CD8-positive, alpha-beta memory T cell (primary cell): ENCODE data around the gene MMP17. TPM values are rescaled to one million over a fixed set of nuclear protein-coding genes. Genes with fewer than 3 reads are reported as not detected.

Source experiments
- CTCF ChIA-PET: fragments of 350-600 bp; sonication (Branson Sonifier 250); formaldehyde crosslinking; loops from one replicate; lab custom pipeline; 2021; ENCODE audit warnings: antibody characterized with exemption; lab: Charles Lee
- POLR2A ChIA-PET: fragments of 350-600 bp; sonication (Branson Sonifier 250); formaldehyde crosslinking; loops from one replicate; lab custom pipeline; 2021; ENCODE audit warnings: antibody characterized with exemption; lab: Charles Lee
- DNase-seq, 5 donors: peaks; one replicate each; pipeline versions ENCODE4 v3.0.0 to v3.0.0-alpha.2; 2020 to 2022; ENCODE audit warnings: mixed read lengths in 1 of 5
- H3K27ac ChIP-seq: one replicate; pipeline ENCODE4 v1.7.0; 2013; ENCODE audit warnings: low read depth, mild to moderate bottlenecking, low read length, moderate library complexity
- H3K27me3 ChIP-seq: 2 replicates; pipeline ENCODE4 v1.7.0; 2013; ENCODE audit warnings: low read length, mild to moderate bottlenecking; ENCODE audit not compliant: insufficient read depth, poor library complexity, severe bottlenecking
- H3K36me3 ChIP-seq: 2 replicates; pipeline ENCODE4 v1.7.0; 2013; ENCODE audit warnings: mild to moderate bottlenecking, low read length, moderate library complexity; ENCODE audit not compliant: insufficient read depth
- H3K4me1 ChIP-seq: 2 replicates; pipeline ENCODE4 v1.7.0; 2013; ENCODE audit warnings: mild to moderate bottlenecking, low read length, moderate library complexity; ENCODE audit not compliant: insufficient read depth
- H3K4me3 ChIP-seq: 2 replicates; pipeline ENCODE4 v1.7.0; 2013; ENCODE audit warnings: mild to moderate bottlenecking, low read length
- H3K9me3 ChIP-seq: 2 replicates; pipeline ENCODE4 v1.7.0; 2013; ENCODE audit warnings: mild to moderate bottlenecking, low read length
- H3K27ac Mint-ChIP-seq, 8 donors: one replicate each; pipeline ENCODE4 v1.8.0; 2020 to 2021; ENCODE audit warnings: mixed read lengths in 8 of 8, mild to moderate bottlenecking in 6 of 8, inconsistent platforms in 3 of 8, moderate library complexity in 3 of 8
- H3K27me3 Mint-ChIP-seq, 2 donors: one replicate each; pipeline ENCODE4 v1.8.0; 2020 to 2021; ENCODE audit warnings: mixed read lengths in 2 of 2, mild to moderate bottlenecking in 1 of 2, moderate library complexity in 1 of 2
- H3K36me3 Mint-ChIP-seq, 3 donors: one replicate each; pipeline ENCODE4 v1.8.0; 2020 to 2021; ENCODE audit warnings: mixed read lengths in 3 of 3, inconsistent platforms in 1 of 3, mild to moderate bottlenecking in 1 of 3
- H3K4me1 Mint-ChIP-seq, 3 donors: one replicate each; pipeline ENCODE4 v1.8.0; 2020 to 2021; ENCODE audit warnings: mixed read lengths in 3 of 3, inconsistent platforms in 1 of 3, mild to moderate bottlenecking in 1 of 3
- H3K4me3 Mint-ChIP-seq, 7 donors: one replicate each; pipeline ENCODE4 v1.8.0; 2020 to 2021; ENCODE audit warnings: mixed read lengths in 7 of 7, mild to moderate bottlenecking in 6 of 7, moderate library complexity in 4 of 7, inconsistent platforms in 2 of 7
- H3K9me3 Mint-ChIP-seq, 5 donors: one replicate each; pipeline ENCODE4 v1.8.0; 2020 to 2022; ENCODE audit warnings: mixed read lengths in 5 of 5, mild to moderate bottlenecking in 3 of 5, moderate library complexity in 2 of 5, inconsistent platforms in 1 of 5
- polyA plus RNA-seq: library from polyadenylated mRNA; unstranded; fragments of 300-500 nt; fragmentation: Illumina TruSeq; gene quantifications from one replicate; pipeline ENCODE4 v1.2.3, GENCODE V29; 2021
- total RNA-seq, 2 experiments: library from RNA; stranded (reverse); gene quantifications; one replicate each; pipeline ENCODE4 v1.2.3, GENCODE V29; 2021

MMP17 gene
- total RNA-seq (under 1 TPM in 1 of 2 experiments, not detected in 1; 0.29 TPM), polyA plus RNA-seq (not detected)

DNA sequence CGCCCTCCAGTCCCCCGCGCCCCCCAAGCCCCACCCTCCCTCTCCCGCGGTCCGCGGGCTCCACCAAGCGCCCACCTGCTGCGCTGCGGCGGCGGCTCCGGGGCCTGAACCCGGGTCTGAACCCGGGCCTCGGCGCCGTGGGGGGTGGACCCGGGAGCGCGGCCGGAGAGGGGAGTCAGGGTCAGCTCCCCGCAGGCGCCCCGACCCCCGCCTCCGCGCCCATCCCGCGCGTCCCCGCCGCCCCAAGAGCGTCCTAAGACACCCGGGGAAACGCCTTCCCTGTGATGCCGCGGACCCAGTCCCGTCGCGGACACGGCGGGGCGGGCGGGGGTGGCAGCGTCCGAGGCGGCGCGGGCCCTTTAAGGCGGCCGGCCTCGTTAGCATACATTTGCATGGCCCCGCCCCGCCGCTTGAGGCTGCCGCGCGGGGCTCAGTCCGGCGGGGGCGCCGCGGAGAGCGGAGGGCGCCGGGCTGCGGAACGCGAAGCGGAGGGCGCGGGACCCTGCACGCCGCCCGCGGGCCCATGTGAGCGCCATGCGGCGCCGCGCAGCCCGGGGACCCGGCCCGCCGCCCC is at the start of gene MMP17:
TSS of gene MMP17 (plus strand) at position 433 of the 574 bp plus-strand sequence. CDS start at position 535, 102 bp downstream.
- H3K27me3 Mint-ChIP-seq: peaks cover 23 to 44% of the 10 kb centered on the region in 2 donors
- no peaks in the 10 kb centered on the region for H3K9me3 Mint-ChIP-seq
- Histone ChIP-seq H3K36me3 (no peaks in the 10 kb centered on the region), H3K4me1 (no peaks in the 10 kb centered on the region), H3K9me3 (no peaks in the 10 kb centered on the region), H3K27ac (no peak within 1 kb of the TSS), H3K4me3 (peak within 1 kb of the TSS; percentile 28), H3K27me3 (peaks cover 16% of the 10 kb centered on the region)
- CTCF ChIA-PET: no interaction called here
- H3K4me3 Mint-ChIP-seq: peak within 1 kb of the TSS; percentile 9 to 87 (median 66)
- H3K4me1 Mint-ChIP-seq: peaks cover 5 to 22% (median 9%) of the 10 kb centered on the region in 3 donors
- POLR2A ChIA-PET: no interaction called here
- H3K27ac Mint-ChIP-seq: peak within 1 kb of the TSS in 1 of 8 donors; percentile 4
- no peaks in the 10 kb centered on the region for H3K36me3 Mint-ChIP-seq
- DNase-seq: peak in 3 of 5 donors; percentile 10 to 26 (median 20)

DNA sequence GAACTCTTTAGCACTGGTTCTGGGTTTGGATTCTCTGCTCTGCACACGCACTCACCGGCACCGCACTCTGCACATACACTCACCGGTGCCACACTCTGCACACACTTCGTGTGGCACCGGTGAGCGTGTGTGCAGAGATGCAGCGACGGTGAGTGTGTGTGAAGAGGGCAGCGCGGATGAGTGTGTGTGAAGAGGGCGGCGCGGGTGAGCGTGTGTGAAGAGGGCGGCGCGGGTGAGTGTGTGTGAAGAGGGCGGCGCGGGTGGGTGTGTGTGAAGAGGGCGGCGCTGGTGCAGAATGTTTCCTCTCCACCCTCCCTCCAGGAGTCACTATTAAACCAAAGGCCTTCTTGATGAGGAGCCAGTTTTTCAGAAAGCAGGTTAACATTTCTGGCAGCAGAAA is 49.2 kb upstream of the MMP17 start:
- Mint-ChIP-seq H3K4me1 (peaks cover 0 to 6% (median 2%) of the 10 kb centered on the region in 3 donors), H3K9me3 (no peaks in the 10 kb centered on the region), H3K27ac (peak overlapping the region in 1 of 8 donors; percentile 22), H3K27me3 (no peaks in the 10 kb centered on the region), H3K4me3 (peak overlapping the region in 1 of 7 donors; percentile 18), H3K36me3 (peaks cover 5 to 77% (median 21%) of the 10 kb centered on the region in 3 donors)
- no peak for DNase-seq
- Histone ChIP-seq H3K4me1 (no peaks in the 10 kb centered on the region), H3K27me3 (no peaks in the 10 kb centered on the region), H3K4me3 (no peak overlapping the region), H3K36me3 (peaks cover 21% of the 10 kb centered on the region), H3K27ac (no peak overlapping the region), H3K9me3 (no peaks in the 10 kb centered on the region)
- CTCF ChIA-PET: no interaction called here
- POLR2A ChIA-PET: no interaction called here

DNA sequence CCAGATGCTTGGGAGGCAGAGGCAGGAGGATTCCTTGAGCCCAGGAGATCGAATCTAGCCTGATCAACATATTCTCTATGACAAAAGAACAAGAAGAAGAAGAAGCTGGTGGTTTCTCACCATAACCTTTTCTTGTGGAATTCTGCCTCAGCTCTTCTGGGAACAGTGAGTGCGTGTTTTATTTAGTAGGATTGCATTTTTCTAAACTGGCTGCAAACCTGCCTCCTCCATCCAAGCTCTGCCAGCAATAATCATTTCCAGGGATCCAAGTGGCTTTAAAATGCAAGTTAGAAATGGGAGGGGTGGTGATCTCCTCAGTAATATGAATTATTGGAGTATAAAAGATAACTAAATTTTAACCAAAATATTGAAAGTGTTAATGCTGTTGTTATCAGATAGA is 46.1 kb upstream of the MMP17 start:
- ChIA-PET POLR2A (no interaction called here), CTCF (no interaction called here)
- H3K9me3 ChIP-seq: no peaks in the 10 kb centered on the region
- H3K36me3 Mint-ChIP-seq: peaks cover 5 to 83% (median 17%) of the 10 kb centered on the region in 3 donors
- H3K4me3 ChIP-seq: no peak overlapping the region
- no peaks in the 10 kb centered on the region for H3K27me3 ChIP-seq
- no peaks in the 10 kb centered on the region for H3K4me1 ChIP-seq
- H3K27ac ChIP-seq: no peak overlapping the region
- no peak overlapping the region for H3K27ac Mint-ChIP-seq
- no peak for DNase-seq
- peaks cover 24% of the 10 kb centered on the region for H3K36me3 ChIP-seq
- H3K27me3 Mint-ChIP-seq: no peaks in the 10 kb centered on the region
- no peaks in the 10 kb centered on the region for H3K4me1 Mint-ChIP-seq
- no peaks in the 10 kb centered on the region for H3K9me3 Mint-ChIP-seq
- H3K4me3 Mint-ChIP-seq: no peak overlapping the region

DNA sequence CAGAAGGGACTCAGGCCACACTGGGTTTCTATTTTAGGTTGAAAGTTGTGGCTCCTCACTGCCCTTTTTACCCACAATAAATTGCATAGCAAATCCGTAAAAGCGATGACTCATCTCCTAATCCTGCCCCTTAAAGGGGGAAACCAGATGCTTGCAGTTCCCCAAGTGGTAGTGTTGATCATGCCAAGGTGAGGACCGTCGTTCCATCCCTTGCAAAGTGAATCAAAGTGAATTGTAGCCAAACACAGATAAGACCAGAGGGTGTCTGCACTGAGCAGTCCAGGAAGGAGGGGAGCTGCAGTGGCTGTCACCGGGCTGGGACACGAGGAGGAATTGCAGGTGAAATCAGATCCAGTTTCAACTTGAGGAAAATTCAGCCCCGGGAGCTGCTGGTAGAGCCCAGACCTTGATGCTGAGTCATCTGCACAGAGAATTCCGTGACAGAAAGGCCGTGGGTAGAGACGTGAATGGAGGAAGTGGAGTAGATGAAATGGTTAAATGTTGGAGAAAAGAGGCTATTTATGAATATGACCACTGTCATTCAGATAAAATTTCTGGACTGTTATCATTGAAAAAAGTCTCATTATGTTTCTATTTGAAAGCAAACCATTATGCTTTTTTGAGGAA is 44.2 kb upstream of the MMP17 start:
- H3K27ac Mint-ChIP-seq: no peak overlapping the region

DNA sequence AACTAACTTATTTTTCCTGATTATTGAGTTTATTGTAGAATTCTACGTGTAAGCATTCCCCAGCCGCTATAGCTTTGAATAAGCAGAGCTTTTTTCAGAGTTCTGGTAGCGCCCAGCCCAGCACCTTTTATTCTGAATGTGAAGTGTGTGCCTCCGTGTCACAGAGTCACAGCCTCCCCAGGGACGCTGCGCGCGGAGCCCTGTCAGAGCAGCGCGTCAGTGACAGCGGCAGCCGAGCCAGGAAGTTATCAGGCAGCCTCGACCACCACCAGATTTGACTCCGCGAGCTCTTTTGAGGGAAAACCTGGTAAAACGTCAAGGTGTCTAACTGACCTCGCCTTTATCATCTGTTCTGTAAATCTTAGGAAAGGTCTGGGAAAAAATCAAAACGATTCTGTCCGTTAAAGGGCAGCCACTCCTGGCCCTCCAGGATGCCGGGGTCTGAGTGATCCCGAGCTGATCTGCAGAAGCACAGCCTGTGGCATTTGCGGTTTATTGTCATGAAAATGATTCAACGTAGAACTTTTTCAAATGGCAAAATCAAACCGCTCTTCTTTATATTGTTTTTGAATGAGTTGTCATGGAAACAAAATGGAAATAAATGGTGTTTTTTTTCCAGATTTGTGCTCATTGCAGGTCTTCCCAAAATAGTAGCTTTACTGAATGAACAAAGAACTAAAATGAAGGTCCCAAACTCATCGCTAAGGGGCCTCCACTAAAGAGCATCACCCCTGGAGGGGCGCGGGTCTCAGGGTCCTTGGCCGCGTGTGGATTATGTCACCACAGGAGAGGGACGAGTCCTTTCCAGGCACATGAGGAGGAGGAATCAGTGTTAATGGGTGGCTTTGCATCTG is 43.1 kb upstream of the MMP17 start:
- H3K9me3 Mint-ChIP-seq: no peaks in the 10 kb centered on the region
- peak overlapping the region in 2 of 8 donors; percentile 27 to 43 for H3K27ac Mint-ChIP-seq
- peaks cover 0 to 2% (median 0%) of the 10 kb centered on the region in 3 donors for H3K4me1 Mint-ChIP-seq
- ChIA-PET CTCF (no interaction called here), POLR2A (interaction anchor here (0.6 kb wide), 1 partner anchor 13 kb away, joined by 3 read pairs; no protein-coding TSS in a partner anchor)
- no peak overlapping the region for H3K4me3 Mint-ChIP-seq
- peaks cover 32% of the 10 kb centered on the region for H3K36me3 ChIP-seq
- H3K4me3 ChIP-seq: no peak overlapping the region
- peaks cover 5 to 82% (median 17%) of the 10 kb centered on the region in 3 donors for H3K36me3 Mint-ChIP-seq
- no peaks in the 10 kb centered on the region for H3K4me1 ChIP-seq
- H3K9me3 ChIP-seq: no peaks in the 10 kb centered on the region
- H3K27me3 ChIP-seq: no peaks in the 10 kb centered on the region
- H3K27me3 Mint-ChIP-seq: no peaks in the 10 kb centered on the region
- no peak overlapping the region for H3K27ac ChIP-seq
- no peak for DNase-seq

More for the DNA sequence above, 44.2 kb upstream of the MMP17 start:
- H3K27ac ChIP-seq: no peak overlapping the region
- no peaks in the 10 kb centered on the region for H3K27me3 Mint-ChIP-seq
- H3K36me3 Mint-ChIP-seq: peaks cover 3 to 79% (median 13%) of the 10 kb centered on the region in 3 donors
- H3K9me3 ChIP-seq: no peaks in the 10 kb centered on the region
- no peak overlapping the region for H3K4me3 Mint-ChIP-seq
- H3K4me1 ChIP-seq: no peaks in the 10 kb centered on the region
- no peak overlapping the region for H3K4me3 ChIP-seq
- no peak for DNase-seq
- H3K36me3 ChIP-seq: peaks cover 29% of the 10 kb centered on the region
- no peaks in the 10 kb centered on the region for H3K9me3 Mint-ChIP-seq
- CTCF ChIA-PET: no interaction called here
- no peaks in the 10 kb centered on the region for H3K27me3 ChIP-seq
- POLR2A ChIA-PET: interaction anchor here (0.6 kb wide), 1 partner anchor 353 kb away, joined by 3 read pairs; no protein-coding TSS in a partner anchor
- peaks cover 0 to 2% (median 0%) of the 10 kb centered on the region in 3 donors for H3K4me1 Mint-ChIP-seq

DNA sequence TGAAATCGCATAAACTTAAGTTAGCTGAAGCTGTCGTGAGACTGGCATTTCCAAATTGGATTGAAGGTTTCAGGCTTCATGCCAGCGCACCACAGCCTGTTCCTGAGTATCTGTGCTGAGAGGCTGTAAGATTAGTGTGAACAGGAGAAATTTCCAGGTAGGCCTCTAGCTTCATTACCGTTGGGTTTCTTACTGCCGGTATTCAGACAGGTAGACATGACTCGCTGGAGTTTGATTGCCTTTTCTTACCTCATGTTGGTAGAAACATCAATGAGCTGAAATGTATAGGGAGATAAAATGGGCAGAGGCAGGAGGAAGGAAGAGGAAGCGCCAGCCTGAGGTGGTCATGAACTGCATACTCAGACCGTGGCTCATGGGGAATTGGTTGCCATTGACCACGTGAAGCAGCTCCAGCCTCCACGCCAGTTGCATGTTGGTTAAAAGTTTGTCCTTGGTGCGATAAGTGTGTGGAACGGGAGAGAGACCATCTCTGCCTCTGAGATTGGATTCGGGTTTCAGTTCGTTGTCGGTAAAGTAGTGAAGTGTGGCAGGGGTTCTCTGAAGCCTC is 42.3 kb upstream of the MMP17 start:
- ChIA-PET CTCF (no interaction called here), POLR2A (no interaction called here)
- Histone ChIP-seq H3K27me3 (no peaks in the 10 kb centered on the region), H3K9me3 (no peaks in the 10 kb centered on the region), H3K36me3 (peaks cover 26% of the 10 kb centered on the region), H3K27ac (no peak overlapping the region), H3K4me1 (no peaks in the 10 kb centered on the region), H3K4me3 (no peak overlapping the region)
- H3K27me3 Mint-ChIP-seq: no peaks in the 10 kb centered on the region
- H3K4me3 Mint-ChIP-seq: no peak overlapping the region
- no peak for DNase-seq
- peak overlapping the region in 1 of 8 donors; percentile 38 for H3K27ac Mint-ChIP-seq
- H3K9me3 Mint-ChIP-seq: no peaks in the 10 kb centered on the region
- H3K4me1 Mint-ChIP-seq: peaks cover 0 to 2% (median 0%) of the 10 kb centered on the region in 3 donors
- H3K36me3 Mint-ChIP-seq: peaks cover 12 to 82% (median 19%) of the 10 kb centered on the region in 3 donors

DNA sequence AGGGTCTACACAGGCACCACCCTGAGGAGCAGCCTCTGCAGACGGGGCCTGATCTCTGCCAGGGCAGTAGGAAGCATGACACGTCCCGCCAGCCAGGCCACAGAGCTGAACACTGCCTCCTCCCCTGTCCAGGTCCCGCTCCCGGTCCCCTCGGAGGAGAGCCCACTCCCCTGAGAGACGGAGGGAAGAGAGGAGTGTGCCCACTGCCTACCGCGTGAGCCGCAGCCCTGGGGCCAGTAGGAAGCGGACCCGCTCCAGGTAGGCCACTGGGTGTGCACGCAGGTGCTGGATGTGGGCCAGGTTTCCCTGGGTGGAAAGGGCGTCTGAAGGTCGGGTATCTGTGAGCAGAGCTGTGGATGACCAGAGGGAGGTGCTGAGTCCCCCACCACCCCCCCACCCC is 41.9 kb upstream of the MMP17 start:
- Histone ChIP-seq H3K9me3 (no peaks in the 10 kb centered on the region), H3K4me1 (no peaks in the 10 kb centered on the region), H3K4me3 (no peak overlapping the region), H3K36me3 (peaks cover 26% of the 10 kb centered on the region), H3K27me3 (no peaks in the 10 kb centered on the region), H3K27ac (no peak overlapping the region)
- POLR2A ChIA-PET: no interaction called here
- CTCF ChIA-PET: no interaction called here
- peaks cover 0 to 2% (median 0%) of the 10 kb centered on the region in 3 donors for H3K4me1 Mint-ChIP-seq
- DNase-seq: no peak
- no peaks in the 10 kb centered on the region for H3K9me3 Mint-ChIP-seq
- peak overlapping the region in 1 of 8 donors; percentile 38 for H3K27ac Mint-ChIP-seq
- no peak overlapping the region for H3K4me3 Mint-ChIP-seq
- H3K36me3 Mint-ChIP-seq: peaks cover 13 to 85% (median 19%) of the 10 kb centered on the region in 3 donors
- H3K27me3 Mint-ChIP-seq: no peaks in the 10 kb centered on the region
